Measurements from ENCODE around the gene FARP2. TPM values are rescaled to one million over a fixed set of nuclear protein-coding genes. Genes with fewer than 3 reads are reported as not detected.
A peak's percentile ranks its signal among the peaks of the same experiment; 100 is the strongest.

The FARP2 gene
- total and polyA plus RNA-seq, 2 of the 13 experiments (the other 11 are each of a cell fraction or from before 2014, with no cell fraction given), result 28.0 to 45.4 TPM

DNA sequence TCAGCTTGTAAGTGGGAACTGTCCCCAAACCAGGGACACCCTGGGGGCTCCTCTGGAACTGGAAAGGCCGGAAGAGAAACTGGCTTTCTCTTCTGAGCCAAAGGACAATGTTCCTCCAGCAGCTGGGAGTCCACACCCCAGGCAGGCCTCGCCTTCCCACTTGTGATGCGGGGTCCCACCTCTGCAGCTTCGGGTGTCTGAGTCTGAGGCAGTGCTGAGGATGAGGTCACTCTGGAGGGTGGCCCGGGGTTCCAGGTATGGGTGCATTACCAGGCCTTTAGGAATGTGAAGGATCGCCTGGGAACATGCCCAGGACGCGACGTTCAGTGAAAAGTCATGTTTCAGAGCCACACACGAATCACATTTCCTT is 184.3 kb downstream of the FARP2 start (continued):
- TF ChIP-seq, protein P1, sequence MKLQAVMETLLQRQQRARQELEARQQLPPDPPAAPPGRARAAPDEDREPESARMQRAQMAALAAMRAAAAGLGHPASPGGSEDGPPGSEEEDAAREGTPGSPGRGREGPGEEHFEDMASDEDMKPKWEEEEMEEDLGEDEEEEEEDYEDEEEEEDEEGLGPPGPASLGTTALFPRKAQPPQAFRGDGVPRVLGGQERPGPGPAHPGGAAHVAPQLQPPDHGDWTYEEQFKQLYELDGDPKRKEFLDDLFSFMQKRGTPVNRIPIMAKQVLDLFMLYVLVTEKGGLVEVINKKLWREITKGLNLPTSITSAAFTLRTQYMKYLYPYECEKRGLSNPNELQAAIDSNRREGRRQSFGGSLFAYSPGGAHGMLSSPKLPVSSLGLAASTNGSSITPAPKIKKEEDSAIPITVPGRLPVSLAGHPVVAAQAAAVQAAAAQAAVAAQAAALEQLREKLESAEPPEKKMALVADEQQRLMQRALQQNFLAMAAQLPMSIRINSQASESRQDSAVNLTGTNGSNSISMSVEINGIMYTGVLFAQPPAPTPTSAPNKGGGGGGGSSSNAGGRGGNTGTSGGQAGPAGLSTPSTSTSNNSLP (IDR thresholded peaks at IDR 0.05; ENCODE audit: low read depth, low read length), result no peak
- TF ChIP-seq ZFYVE20 (CRISPR knock-in tag; IDR thresholded peaks at IDR 0.05; ENCODE audit: borderline replicate concordance, low read depth), result no peak
- peak; percentile 17; the same call in 1 of the 2 replicates for TF ChIP-seq ZNF274 (CRISPR knock-in tag; IDR thresholded peaks at IDR 0.05)
- TF ChIP-seq ZFP36L1 (CRISPR knock-in tag; IDR thresholded peaks at IDR 0.05), result no peak
- TF ChIP-seq PAF1 (CRISPR knock-in tag; IDR thresholded peaks at IDR 0.05), result no peak
- TF ChIP-seq ZBTB3 (CRISPR knock-in tag; IDR thresholded peaks at IDR 0.05; ENCODE audit: borderline replicate concordance, low read depth), result no peak
- 0 out of 2 replicates have a peak, but pooled peaks have one; percentile 38 for TF ChIP-seq ZNF598 (CRISPR knock-in tag; IDR thresholded peaks at IDR 0.05; ENCODE audit: borderline replicate concordance)
- no peak for TF ChIP-seq ZNF841 (CRISPR knock-in tag; IDR thresholded peaks at IDR 0.05; ENCODE audit: borderline replicate concordance)
- TF ChIP-seq MBD4 (IDR thresholded peaks at IDR 0.05; ENCODE audit: borderline replicate concordance, low read length), result no peak
- TF ChIP-seq, protein P2, sequence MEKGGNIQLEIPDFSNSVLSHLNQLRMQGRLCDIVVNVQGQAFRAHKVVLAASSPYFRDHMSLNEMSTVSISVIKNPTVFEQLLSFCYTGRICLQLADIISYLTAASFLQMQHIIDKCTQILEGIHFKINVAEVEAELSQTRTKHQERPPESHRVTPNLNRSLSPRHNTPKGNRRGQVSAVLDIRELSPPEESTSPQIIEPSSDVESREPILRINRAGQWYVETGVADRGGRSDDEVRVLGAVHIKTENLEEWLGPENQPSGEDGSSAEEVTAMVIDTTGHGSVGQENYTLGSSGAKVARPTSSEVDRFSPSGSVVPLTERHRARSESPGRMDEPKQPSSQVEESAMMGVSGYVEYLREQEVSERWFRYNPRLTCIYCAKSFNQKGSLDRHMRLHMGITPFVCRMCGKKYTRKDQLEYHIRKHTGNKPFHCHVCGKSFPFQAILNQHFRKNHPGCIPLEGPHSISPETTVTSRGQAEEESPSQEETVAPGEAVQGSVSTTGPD (CRISPR knock-in tag; IDR thresholded peaks at IDR 0.05), result no peak
- peak; percentile 19; the same call in 1 of the 2 replicates for TF ChIP-seq YEATS2 (CRISPR knock-in tag; IDR thresholded peaks at IDR 0.05; ENCODE audit: borderline replicate concordance)
- TF ChIP-seq ZNF484 (CRISPR knock-in tag; IDR thresholded peaks at IDR 0.05; ENCODE audit: borderline replicate concordance, low read depth), result no peak

All from HepG2 (cell line).